OCI-LY3 (cell line): Measurements from ENCODE around the gene ARSK.

Source experiments
- H2AFZ ChIP-seq: fragments of 200-600, 300-600 bp; shearing (Covaris generic); 2 replicates; pipeline ENCODE4 v1.6.0; 2014; ENCODE audit warnings: antibody characterized with exemption, low read depth, low read length
- H3K27ac ChIP-seq: fragments of 200-600, 300-600 bp; sonication (generic); 2 replicates; pipeline ENCODE4 v1.5.1; 2014; ENCODE audit warnings: mild to moderate bottlenecking, low read length, moderate library complexity, mixed read lengths
- H3K27me3 ChIP-seq: fragments of 200-600, 300-600 bp; sonication (generic); 2 replicates; pipeline ENCODE4 v1.6.1; 2014; ENCODE audit warnings: low read depth, low read length, mixed read lengths
- H3K36me3 ChIP-seq: fragments of 200-600, 300-600 bp; sonication (generic); replicated peaks from 2 replicates; pipeline ENCODE3; 2014; ENCODE audit warnings: low read depth, low read length, mixed read lengths
- H3K4me1 ChIP-seq: fragments of 300-600, 200-600 bp; sonication (generic); 2 replicates; pipeline ENCODE4 v1.6.1; 2014; ENCODE audit warnings: low read length, mixed read lengths
- H3K4me2 ChIP-seq: fragments of 200-600, 300-600 bp; sonication (generic); 2 replicates; pipeline ENCODE4 v1.6.1; 2014; ENCODE audit warnings: low read length, mixed read lengths
- H3K4me3 ChIP-seq: fragments of 300-600, 200-600 bp; sonication (generic); 2 replicates; pipeline ENCODE4 v1.5.1; 2014; ENCODE audit warnings: antibody characterized with exemption, mild to moderate bottlenecking, low read length, moderate library complexity
- H3K79me2 ChIP-seq: fragments of 300-600, 200-600 bp; shearing (Covaris generic); 2 replicates; pipeline ENCODE4 v1.6.1; 2014; ENCODE audit warnings: mild to moderate bottlenecking, low read length, mixed read lengths
- H3K9ac ChIP-seq: fragments of 300-600, 200-600 bp; shearing (Covaris generic); 2 replicates; pipeline ENCODE4 v1.6.0; 2014; ENCODE audit warnings: mild to moderate bottlenecking, low read length, moderate library complexity
- H3K9me3 ChIP-seq: fragments of 200-600, 300-600 bp; shearing (Covaris generic); 2 replicates; pipeline ENCODE4 v1.6.1; 2014; ENCODE audit warnings: low read length, mixed read lengths; ENCODE audit not compliant: insufficient read depth
- H4K20me1 ChIP-seq: fragments of 200-600, 300-600 bp; sonication (generic); 2 replicates; pipeline ENCODE4 v1.6.1; 2016; ENCODE audit warnings: low read length, mixed read lengths; ENCODE audit not compliant: insufficient read depth
- EZH2phosphoT487 ChIP-seq: fragments of 200-600 bp; shearing (Covaris generic); IDR thresholded peaks from 2 replicates; pipeline ENCODE4 v1.6.1; 2018; ENCODE audit warnings: antibody characterized with exemption, mixed run types, low read depth
- TF ChIP-seq, protein P1 (sequence below): fragments of 200-600, 300-600 bp; sonication (generic); IDR thresholded peaks from 2 replicates; pipeline ENCODE4 v1.5.1; 2014; ENCODE audit warnings: antibody characterized with exemption, low read length, low read depth

The ARSK gene

DNA sequence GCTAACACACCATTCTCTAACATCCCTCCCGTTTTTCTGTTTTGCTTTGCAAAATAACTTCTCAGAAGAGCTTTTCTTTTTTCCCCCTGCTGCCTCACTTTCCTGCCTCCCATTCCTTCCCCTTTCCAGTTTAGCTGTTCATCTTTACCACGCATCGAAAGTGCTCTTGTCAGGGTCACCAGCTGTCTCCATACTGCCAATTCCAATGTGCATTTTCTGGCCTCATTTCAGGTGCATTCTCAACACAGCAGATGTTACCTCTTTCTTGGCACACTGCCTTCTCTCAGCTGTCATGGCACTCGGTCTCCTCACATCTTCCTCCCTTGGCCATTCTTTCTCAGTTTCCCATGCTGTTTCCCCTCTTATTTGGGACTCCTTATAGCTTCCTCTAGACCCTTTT lies 9.5 kb downstream of the ARSK start:
- no peak overlapping the region for H3K9ac ChIP-seq
- H3K9me3 ChIP-seq, result no peaks in the 10 kb centered on the region
- H3K4me2 ChIP-seq, result no peak overlapping the region
- no peaks in the 10 kb centered on the region for H3K36me3 ChIP-seq
- H3K4me1 ChIP-seq, result no peaks in the 10 kb centered on the region
- H3K27ac ChIP-seq, result no peak overlapping the region
- no peaks in the 10 kb centered on the region for H3K27me3 ChIP-seq
- H4K20me1 ChIP-seq, result no peaks in the 10 kb centered on the region
- H3K79me2 ChIP-seq, result no peaks in the 10 kb centered on the region
- H2AFZ ChIP-seq, result no peak overlapping the region
- H3K4me3 ChIP-seq, result no peak overlapping the region
- TF ChIP-seq, protein P1, sequence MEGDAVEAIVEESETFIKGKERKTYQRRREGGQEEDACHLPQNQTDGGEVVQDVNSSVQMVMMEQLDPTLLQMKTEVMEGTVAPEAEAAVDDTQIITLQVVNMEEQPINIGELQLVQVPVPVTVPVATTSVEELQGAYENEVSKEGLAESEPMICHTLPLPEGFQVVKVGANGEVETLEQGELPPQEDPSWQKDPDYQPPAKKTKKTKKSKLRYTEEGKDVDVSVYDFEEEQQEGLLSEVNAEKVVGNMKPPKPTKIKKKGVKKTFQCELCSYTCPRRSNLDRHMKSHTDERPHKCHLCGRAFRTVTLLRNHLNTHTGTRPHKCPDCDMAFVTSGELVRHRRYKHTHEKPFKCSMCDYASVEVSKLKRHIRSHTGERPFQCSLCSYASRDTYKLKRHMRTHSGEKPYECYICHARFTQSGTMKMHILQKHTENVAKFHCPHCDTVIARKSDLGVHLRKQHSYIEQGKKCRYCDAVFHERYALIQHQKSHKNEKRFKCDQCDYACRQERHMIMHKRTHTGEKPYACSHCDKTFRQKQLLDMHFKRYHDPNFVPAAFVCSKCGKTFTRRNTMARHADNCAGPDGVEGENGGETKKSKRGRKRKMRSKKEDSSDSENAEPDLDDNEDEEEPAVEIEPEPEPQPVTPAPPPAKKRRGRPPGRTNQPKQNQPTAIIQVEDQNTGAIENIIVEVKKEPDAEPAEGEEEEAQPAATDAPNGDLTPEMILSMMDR, result no peak
- no peak for TF ChIP-seq EZH2phosphoT487

DNA sequence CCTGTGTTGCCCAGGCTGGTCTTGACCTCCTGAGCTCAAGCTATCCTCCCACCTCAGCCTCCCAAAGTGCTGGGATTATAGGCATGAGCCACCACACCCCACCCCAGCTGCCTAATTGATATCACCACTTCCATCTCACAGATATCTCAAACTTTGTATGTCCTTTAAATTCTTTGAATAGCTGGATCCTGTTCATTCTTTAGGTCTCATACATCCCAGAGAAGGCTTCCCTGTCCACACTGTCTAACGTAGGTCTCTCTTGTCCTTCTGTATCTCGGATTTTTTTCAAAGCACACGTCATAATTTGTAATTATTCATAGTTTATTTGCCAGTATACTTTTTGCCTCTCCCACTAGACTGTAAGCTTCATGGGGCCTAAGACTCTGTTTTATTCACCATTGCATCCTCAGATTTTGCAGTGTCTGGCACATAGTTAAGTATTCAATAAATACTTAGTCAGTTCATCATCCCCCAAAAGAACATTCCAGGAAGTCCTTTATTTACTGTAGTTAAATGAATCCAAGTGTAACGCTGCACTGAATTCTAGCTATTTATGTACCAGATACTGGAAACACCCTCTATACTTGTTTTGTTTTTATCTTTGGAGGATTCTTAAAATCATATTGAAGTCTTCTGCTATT lies 10.5 kb downstream of the ARSK start:
- no peaks in the 10 kb centered on the region for H4K20me1 ChIP-seq
- H3K27ac ChIP-seq, result no peak overlapping the region
- H3K4me2 ChIP-seq, result no peak overlapping the region
- no peaks in the 10 kb centered on the region for H3K79me2 ChIP-seq
- H3K4me1 ChIP-seq, result no peaks in the 10 kb centered on the region
- H2AFZ ChIP-seq, result no peak overlapping the region
- no peaks in the 10 kb centered on the region for H3K36me3 ChIP-seq
- H3K9ac ChIP-seq, result no peak overlapping the region
- no peaks in the 10 kb centered on the region for H3K27me3 ChIP-seq
- no peak overlapping the region for H3K4me3 ChIP-seq
- no peaks in the 10 kb centered on the region for H3K9me3 ChIP-seq
- TF ChIP-seq EZH2phosphoT487, result no peak
- TF ChIP-seq, protein P1, result no peak

DNA sequence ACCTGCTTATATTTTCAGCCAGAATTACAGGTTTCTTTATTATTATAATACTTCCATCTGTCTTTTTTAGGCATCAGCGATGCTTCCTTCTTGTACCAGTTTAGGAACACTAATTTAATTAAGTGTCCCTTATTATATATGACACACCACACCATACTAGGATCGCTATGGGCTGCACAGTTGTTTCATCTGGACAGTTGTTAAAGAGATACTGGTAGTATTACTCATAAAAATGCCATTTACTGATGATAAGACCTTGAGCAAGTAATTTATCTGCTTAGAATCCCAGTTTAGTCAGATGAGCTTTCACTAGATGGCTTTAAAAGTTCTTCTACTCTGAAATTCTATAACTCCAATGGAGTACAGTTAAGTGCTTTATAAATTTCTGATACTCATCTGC lies 17.1 kb downstream of the ARSK start:
- no peaks in the 10 kb centered on the region for H3K36me3 ChIP-seq
- no peak overlapping the region for H3K9ac ChIP-seq
- H3K4me1 ChIP-seq, result no peaks in the 10 kb centered on the region
- H3K4me2 ChIP-seq, result no peak overlapping the region
- no peaks in the 10 kb centered on the region for H3K27me3 ChIP-seq
- H2AFZ ChIP-seq, result no peak overlapping the region
- no peaks in the 10 kb centered on the region for H4K20me1 ChIP-seq
- no peaks in the 10 kb centered on the region for H3K9me3 ChIP-seq
- H3K4me3 ChIP-seq, result no peak overlapping the region
- H3K27ac ChIP-seq, result no peak overlapping the region
- TF ChIP-seq EZH2phosphoT487, result no peak
- TF ChIP-seq, protein P1, result no peak
- no peaks in the 10 kb centered on the region for H3K79me2 ChIP-seq

DNA sequence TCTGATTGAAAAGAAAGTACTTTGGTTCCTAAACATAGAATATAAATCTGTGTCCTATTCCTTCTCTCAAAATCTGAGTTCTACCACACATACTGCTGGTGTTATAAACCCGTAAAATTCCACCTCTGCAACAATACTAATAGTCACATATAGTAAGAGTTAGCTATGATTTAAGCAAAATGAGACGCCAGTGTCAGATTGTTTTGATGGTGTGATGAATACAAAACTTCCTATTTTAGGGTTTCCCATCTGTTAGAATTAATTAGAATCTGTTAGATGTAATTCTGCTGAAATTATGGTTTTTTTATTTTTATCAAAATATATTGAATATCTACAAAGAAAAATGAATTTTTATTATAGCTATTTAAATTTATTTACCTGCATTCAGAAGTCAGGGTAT lies 26.7 kb downstream of the ARSK start:
- H2AFZ ChIP-seq, result no peak overlapping the region
- no peak overlapping the region for H3K27ac ChIP-seq
- H3K4me2 ChIP-seq, result no peak overlapping the region
- H3K27me3 ChIP-seq, result no peaks in the 10 kb centered on the region
- H3K9me3 ChIP-seq, result no peaks in the 10 kb centered on the region
- no peak overlapping the region for H3K4me3 ChIP-seq
- H3K4me1 ChIP-seq, result no peaks in the 10 kb centered on the region
- no peaks in the 10 kb centered on the region for H4K20me1 ChIP-seq
- no peaks in the 10 kb centered on the region for H3K36me3 ChIP-seq
- no peak overlapping the region for H3K9ac ChIP-seq
- TF ChIP-seq, protein P1, result no peak
- TF ChIP-seq EZH2phosphoT487, result no peak
- H3K79me2 ChIP-seq, result no peaks in the 10 kb centered on the region
